Osteoblast (primary cell): ENCODE results near the gene PDE6A. TPM values are rescaled to one million over a fixed set of nuclear protein-coding genes. Genes with fewer than 3 reads are reported as not detected.
"Not testable (repeated sequence)": the region's sequence is repeated elsewhere in the genome, so short reads cannot be mapped to it uniquely, and the experiment has no call there.

Experiments used
- DNase-seq: peaks from one replicate; pipeline ENCODE4 v3.0.0; 2011; ENCODE audit warnings: low spot score, mixed read lengths; ENCODE audit not compliant: insufficient read length; ENCODE audit errors: missing footprints
- H2AFZ ChIP-seq: 2 replicates; pipeline ENCODE4 v1.6.0; 2011; ENCODE audit warnings: mild to moderate bottlenecking, low read length
- H3K27ac ChIP-seq: 2 replicates; pipeline ENCODE4 v1.5.1; 2011; ENCODE audit warnings: mild to moderate bottlenecking, low read depth, low read length, moderate library complexity
- H3K27me3 ChIP-seq: 2 replicates; pipeline ENCODE4 v1.6.0; 2012; ENCODE audit warnings: mild to moderate bottlenecking, control low read depth, inconsistent platforms, low read length, moderate library complexity; ENCODE audit not compliant: insufficient read depth
- H3K36me3 ChIP-seq: 2 replicates; pipeline ENCODE4 v1.5.1; 2011; ENCODE audit warnings: mild to moderate bottlenecking, low read length, control low read depth, moderate library complexity; ENCODE audit not compliant: insufficient read depth
- H3K4me1 ChIP-seq: 2 replicates; pipeline ENCODE4 v1.5.1; 2011; ENCODE audit warnings: mild to moderate bottlenecking, low read length, control low read depth, moderate library complexity; ENCODE audit not compliant: insufficient read depth
- H3K4me2 ChIP-seq: 2 replicates; pipeline ENCODE4 v1.6.0; 2011; ENCODE audit warnings: mild to moderate bottlenecking, low read length; ENCODE audit not compliant: insufficient read depth
- H3K4me3 ChIP-seq: fragments of 200-600 bp; sonication (generic); 3 replicates; pipeline ENCODE4 v1.5.1; 2012; ENCODE audit warnings: mild to moderate bottlenecking, low read length, inconsistent platforms; ENCODE audit not compliant: insufficient read depth
- H3K79me2 ChIP-seq: 2 replicates; pipeline ENCODE4 v1.6.0; 2012; ENCODE audit warnings: mild to moderate bottlenecking, low read length, control low read depth, inconsistent platforms; ENCODE audit not compliant: insufficient read depth
- H3K9me3 ChIP-seq: 2 replicates; pipeline ENCODE4 v1.5.1; 2011; ENCODE audit warnings: low read depth, low read length, control low read depth
- H4K20me1 ChIP-seq: 2 replicates; pipeline ENCODE4 v1.6.0; 2012; ENCODE audit warnings: mild to moderate bottlenecking, low read length, control low read depth; ENCODE audit not compliant: insufficient read depth
- CTCF ChIP-seq: IDR thresholded peaks from 2 replicates; pipeline ENCODE4 v1.5.1; 2011; ENCODE audit warnings: mild to moderate bottlenecking, low read depth, low read length, moderate library complexity; ENCODE audit errors: extremely low read depth
- total RNA-seq: library from RNA; depleted of rRNA; stranded (reverse); fragments of >200 nt; gene quantifications from 2 replicates; pipeline ENCODE4 v1.2.3, GENCODE V29; 2012

Gene PDE6A
- total RNA-seq, 1 donor: under 0.01 TPM

GRCh38 chr5:149885513-149885912 is 59.1 kb downstream of the PDE6A start:
- TF ChIP-seq CTCF: no peak
- no peak overlapping the region for H3K4me2 ChIP-seq

GRCh38 chr5:149883550-149883949 is 61.0 kb downstream of the PDE6A start:
- H3K4me1 ChIP-seq: peaks cover 26% of the 10 kb centered on the region
- H3K4me2 ChIP-seq: no peak overlapping the region
- H3K4me3 ChIP-seq: no peak overlapping the region
- H2AFZ ChIP-seq: no peak overlapping the region
- no peak overlapping the region for H3K27ac ChIP-seq
- H3K27me3 ChIP-seq: no peaks in the 10 kb centered on the region
- H3K79me2 ChIP-seq: no peaks in the 10 kb centered on the region
- H3K36me3 ChIP-seq: no peaks in the 10 kb centered on the region
- TF ChIP-seq CTCF: no peak
- no peaks in the 10 kb centered on the region for H3K9me3 ChIP-seq
- no peaks in the 10 kb centered on the region for H4K20me1 ChIP-seq
- DNase-seq: no peak

More at GRCh38 chr5:149885513-149885912, 59.1 kb downstream of the PDE6A start:
- peak overlapping the region; percentile 53 for H2AFZ ChIP-seq
- no peak overlapping the region for H3K4me3 ChIP-seq
- DNase-seq: no peak
- H3K36me3 ChIP-seq: no peaks in the 10 kb centered on the region
- no peaks in the 10 kb centered on the region for H3K9me3 ChIP-seq
- H3K27ac ChIP-seq: no peak overlapping the region
- H3K27me3 ChIP-seq: no peaks in the 10 kb centered on the region
- peaks cover 26% of the 10 kb centered on the region for H3K4me1 ChIP-seq
- H3K79me2 ChIP-seq: no peaks in the 10 kb centered on the region
- H4K20me1 ChIP-seq: no peaks in the 10 kb centered on the region

- not testable (repeated sequence) for H3K79me2 ChIP-seq, H3K4me3 ChIP-seq, H4K20me1 ChIP-seq, H2AFZ ChIP-seq, H3K9me3 ChIP-seq, H3K4me2 ChIP-seq, H3K27me3 ChIP-seq, H3K27ac ChIP-seq, DNase-seq, H3K36me3 ChIP-seq
- H3K4me1 ChIP-seq: peaks cover 21% of the 10 kb centered on the region
Measured at GRCh38 chr5:149882633-149883032, 62.0 kb downstream of the PDE6A start.

GRCh38 chr5:149881874-149882273 is 62.7 kb downstream of the PDE6A start:
- no peak overlapping the region for H3K4me2 ChIP-seq
- no peak overlapping the region for H3K27ac ChIP-seq
- no peaks in the 10 kb centered on the region for H3K79me2 ChIP-seq
- no peaks in the 10 kb centered on the region for H4K20me1 ChIP-seq
- peaks cover 13% of the 10 kb centered on the region for H3K4me1 ChIP-seq
- no peak for DNase-seq
- H3K9me3 ChIP-seq: no peaks in the 10 kb centered on the region
- no peak overlapping the region for H2AFZ ChIP-seq
- H3K27me3 ChIP-seq: peaks cover 3% of the 10 kb centered on the region
- H3K4me3 ChIP-seq: no peak overlapping the region
- no peaks in the 10 kb centered on the region for H3K36me3 ChIP-seq
- TF ChIP-seq CTCF: no peak
